H9 (cell line): Measurements from ENCODE around the gene CELF5. TPM values are rescaled to one million over a fixed set of nuclear protein-coding genes. Genes with fewer than 3 reads are reported as not detected.

Experiments used
- DNase-seq: peaks from one replicate; pipeline ENCODE4 v3.0.0-alpha.2; 2017
- H2AFZ ChIP-seq: one replicate; pipeline ENCODE4 v1.6.1; 2013; ENCODE audit warnings: mild to moderate bottlenecking, low read length, control low read depth, moderate library complexity
- H2AK5ac ChIP-seq: 2 replicates; pipeline ENCODE4 v1.6.1; 2013; ENCODE audit warnings: low read length, control low read depth, mixed read lengths; ENCODE audit not compliant: insufficient read length
- H2BK120ac ChIP-seq: one replicate; pipeline ENCODE4 v1.6.1; 2013; ENCODE audit warnings: low read depth, mild to moderate bottlenecking, low read length, control low read depth, inconsistent platforms; ENCODE audit not compliant: poor library complexity, severe bottlenecking
- H2BK12ac ChIP-seq: 2 replicates; pipeline ENCODE4 v1.6.1; 2013; ENCODE audit warnings: low read length, control low read depth, mixed read lengths, low read depth; ENCODE audit not compliant: insufficient read length
- H2BK15ac ChIP-seq: 2 replicates; pipeline ENCODE4 v1.6.1; 2013; ENCODE audit warnings: low read depth, low read length, control low read depth
- H2BK20ac ChIP-seq: one replicate; pipeline ENCODE4 v1.6.1; 2013; ENCODE audit warnings: low read depth, mild to moderate bottlenecking, low read length, control low read depth, inconsistent platforms; ENCODE audit not compliant: poor library complexity, severe bottlenecking
- H2BK5ac ChIP-seq: 2 replicates; pipeline ENCODE4 v1.6.1; 2013; ENCODE audit warnings: low read length, control low read depth, mixed read lengths; ENCODE audit not compliant: insufficient read length
- H3K14ac ChIP-seq: 2 replicates; pipeline ENCODE4 v1.6.1; 2013; ENCODE audit warnings: low read length, control low read depth; ENCODE audit not compliant: insufficient read depth
- H3K18ac ChIP-seq: 2 replicates; pipeline ENCODE4 v1.6.1; 2013; ENCODE audit warnings: low read depth, mild to moderate bottlenecking, mixed read lengths, low read length, control low read depth; ENCODE audit not compliant: insufficient read length
- H3K23ac ChIP-seq: 2 replicates; pipeline ENCODE4 v1.6.1; 2013; ENCODE audit warnings: low read length, control low read depth, mixed read lengths, low read depth; ENCODE audit not compliant: insufficient read length
- H3K23me2 ChIP-seq: 2 replicates; pipeline ENCODE4 v1.6.1; 2013; ENCODE audit warnings: low read depth, mild to moderate bottlenecking, mixed read lengths, low read length, control low read depth; ENCODE audit not compliant: insufficient read length, poor library complexity, severe bottlenecking
- H3K27ac ChIP-seq: 2 replicates; pipeline ENCODE4 v1.5.1; 2013; ENCODE audit warnings: low read length, control low read depth, mixed read lengths, low read depth; ENCODE audit not compliant: insufficient read length
- H3K27me3 ChIP-seq: 2 replicates; pipeline ENCODE4 v1.6.1; 2013; ENCODE audit warnings: low read length, control low read depth, inconsistent platforms; ENCODE audit not compliant: insufficient read depth
- H3K4ac ChIP-seq: 2 replicates; pipeline ENCODE4 v1.6.1; 2013; ENCODE audit warnings: low read depth, mild to moderate bottlenecking, control low read depth, inconsistent platforms, low read length, moderate library complexity
- H3K4me1 ChIP-seq: 2 replicates; pipeline ENCODE4 v1.6.1; 2013; ENCODE audit warnings: low read length, control low read depth, inconsistent platforms; ENCODE audit not compliant: insufficient read depth
- H3K4me2 ChIP-seq: 2 replicates; pipeline ENCODE4 v1.6.1; 2013; ENCODE audit warnings: low read length, control low read depth, mixed read lengths; ENCODE audit not compliant: insufficient read length, insufficient read depth
- H3K56ac ChIP-seq: 2 replicates; pipeline ENCODE4 v1.6.1; 2013; ENCODE audit warnings: low read depth, mild to moderate bottlenecking, mixed read lengths, low read length, control low read depth; ENCODE audit not compliant: insufficient read length
- H3K79me1 ChIP-seq: 2 replicates; pipeline ENCODE4 v1.6.1; 2013; ENCODE audit warnings: low read depth, mild to moderate bottlenecking, moderate library complexity, low read length, control low read depth, inconsistent platforms; ENCODE audit not compliant: insufficient read depth, poor library complexity, severe bottlenecking
- H3K79me2 ChIP-seq: 2 replicates; pipeline ENCODE4 v1.6.1; 2013; ENCODE audit warnings: low read length, control low read depth, inconsistent platforms; ENCODE audit not compliant: insufficient read depth
- H3K9ac ChIP-seq: 2 replicates; pipeline ENCODE4 v1.6.1; 2013; ENCODE audit warnings: low read length, control low read depth, mixed read lengths; ENCODE audit not compliant: insufficient read length; ENCODE audit errors: extremely low read depth
- H3K9me3 ChIP-seq: one replicate; pipeline ENCODE4 v1.6.1; 2013; ENCODE audit warnings: low read depth, low read length, inconsistent platforms; ENCODE audit not compliant: control insufficient read depth
- H3T11ph ChIP-seq: one replicate; pipeline ENCODE4 v1.6.1; 2013; ENCODE audit warnings: mild to moderate bottlenecking, low read length, control low read depth, inconsistent platforms
- H4K20me1 ChIP-seq: one replicate; pipeline ENCODE4 v1.6.1; 2013; ENCODE audit not compliant: control insufficient read depth, insufficient read length, insufficient read depth
- H4K5ac ChIP-seq: 2 replicates; pipeline ENCODE4 v1.6.1; 2013; ENCODE audit warnings: low read depth, mild to moderate bottlenecking, mixed read lengths, low read length, control low read depth; ENCODE audit not compliant: insufficient read length
- H4K8ac ChIP-seq: replicated peaks from 2 replicates; pipeline ENCODE4 v1.6.1; 2013; ENCODE audit warnings: low read length, control low read depth, mixed read lengths, low read depth; ENCODE audit not compliant: insufficient read length
- H4K91ac ChIP-seq: 2 replicates; pipeline ENCODE4 v1.6.1; 2013; ENCODE audit warnings: low read depth, mild to moderate bottlenecking, moderate library complexity, mixed read lengths, low read length, control low read depth; ENCODE audit not compliant: insufficient read length
- H3K27ac Mint-ChIP-seq, 3 experiments: 2 replicates in 2 of 3; 3 replicates in 1 of 3; pipeline ENCODE4 v1.8.0; 2020 to 2021; ENCODE audit warnings: mixed read lengths in 3 of 3, mild to moderate bottlenecking in 1 of 3, moderate library complexity in 1 of 3
- H3K27me3 Mint-ChIP-seq: 2 replicates; pipeline ENCODE4 v1.8.0; 2021; ENCODE audit warnings: low read depth, mild to moderate bottlenecking, moderate library complexity, mixed read lengths
- H3K36me3 Mint-ChIP-seq, 3 experiments: 2 replicates in 2 of 3; 3 replicates in 1 of 3; pipeline ENCODE4 v1.8.0; 2020 to 2021; ENCODE audit warnings: low read depth in 3 of 3, mixed read lengths in 3 of 3; ENCODE audit not compliant: insufficient read depth in 1 of 3
- H3K4me1 Mint-ChIP-seq, 2 experiments: 2 replicates each; pipeline ENCODE4 v1.8.0; 2020; ENCODE audit warnings: mixed read lengths in 2 of 2
- H3K4me3 Mint-ChIP-seq, 2 experiments: 2 replicates in 1 of 2; 3 replicates in 1 of 2; pipeline ENCODE4 v1.8.0; 2020 to 2021; ENCODE audit warnings: mild to moderate bottlenecking in 2 of 2, mixed read lengths in 2 of 2, moderate library complexity in 1 of 2
- H3K9me3 Mint-ChIP-seq, 2 experiments: 2 replicates in 1 of 2; 3 replicates in 1 of 2; pipeline ENCODE4 v1.8.0; 2020; ENCODE audit warnings: mild to moderate bottlenecking in 2 of 2, mixed read lengths in 2 of 2, moderate library complexity in 1 of 2
- CTCF ChIP-seq: fragments of 200-600 bp; sonication (generic); conservative IDR thresholded peaks from 3 replicates; pipeline ENCODE4 v1.8.0; 2021; ENCODE audit warnings: antibody characterized with exemption, mild to moderate bottlenecking
- WGBS: extraction: QIAGEN DNeasy Blood & Tissue Kit; methylation state at CpG from one replicate; pipeline ENCODE4 v1.1.7; 2013; ENCODE audit warnings: missing lambda C conversion rate, low lambda C conversion rate, mixed read lengths; ENCODE audit not compliant: insufficient read length; ENCODE audit errors: extremely low coverage; 5-methylcytosine and 5-hydroxymethylcytosine counted together
- total RNA-seq: library from RNA; stranded (reverse); gene quantifications from 2 replicates; pipeline ENCODE4 v1.2.1, GENCODE V29; 2021

CELF5 gene
- total RNA-seq, 1 experiment from 2014 or later = 4.8 TPM

DNA sequence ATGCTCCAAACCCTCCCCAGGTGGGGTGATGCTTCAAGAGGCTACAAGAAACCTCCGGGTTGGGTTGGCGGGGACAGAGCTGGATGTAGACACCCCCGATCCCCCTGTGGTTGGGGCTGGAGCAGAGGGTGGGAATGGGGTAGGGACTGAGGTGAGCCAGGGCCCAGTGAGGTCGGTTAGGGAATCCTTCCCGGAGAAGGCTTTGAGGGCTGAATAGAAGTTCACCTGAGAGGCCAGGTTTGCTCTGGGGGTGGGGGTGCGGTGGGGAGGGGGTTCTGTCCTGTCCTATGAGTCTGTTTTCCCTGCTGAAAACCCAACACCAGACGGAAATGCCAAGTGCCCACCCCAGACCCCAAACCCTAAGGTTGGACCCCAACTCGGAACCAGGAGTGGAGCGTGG, 69.1 kb downstream of the CELF5 start:
- Histone ChIP-seq H2BK15ac (no peak overlapping the region), H3K18ac (no peak overlapping the region), H3K9ac (no peak overlapping the region), H3K4me2 (no peak overlapping the region), H2BK5ac (no peak overlapping the region), H3K23me2 (no peaks in the 10 kb centered on the region), H3K4ac (no peak overlapping the region), H4K5ac (no peak overlapping the region), H4K91ac (no peak overlapping the region), H3K79me1 (no peaks in the 10 kb centered on the region), H3K79me2 (no peaks in the 10 kb centered on the region), H2BK120ac (no peak overlapping the region), H3K23ac (no peak overlapping the region), H3K9me3 (no peaks in the 10 kb centered on the region), H2BK20ac (no peak overlapping the region), H2AK5ac (no peak overlapping the region), H3K4me1 (no peaks in the 10 kb centered on the region), H4K20me1 (no peaks in the 10 kb centered on the region), H3K27ac (no peak overlapping the region), H3T11ph (no peak overlapping the region), H3K27me3 (no peaks in the 10 kb centered on the region), H3K14ac (no peak overlapping the region), H2AFZ (no peak overlapping the region), H4K8ac (no peak overlapping the region), H2BK12ac (no peak overlapping the region), H3K56ac (no peak overlapping the region)
- Mint-ChIP-seq H3K4me3 (no peak overlapping the region), H3K36me3 (no peaks in the 10 kb centered on the region; a peak in 2 of 7 replicates), H3K27ac (no peak overlapping the region), H3K27me3 (peaks cover 7% of the 10 kb centered on the region), H3K9me3 (no peaks in the 10 kb centered on the region), H3K4me1 (peaks cover 0 to 6% of the 10 kb centered on the region in 2 experiments; a peak in 1 of 4 replicates)
- no CpG with 5 or more reads among the region's 9 CpGs for WGBS
- no peak for TF ChIP-seq CTCF
- DNase-seq = no peak
